GM23248 (cell line): ENCODE measurements around the gene SKI.

Source experiments
- EZH2 ChIP-seq: fragments of 200-600 bp; sonication (generic); IDR thresholded peaks from 2 replicates; pipeline ENCODE4 v1.6.1; 2018; ENCODE audit warnings: antibody characterized with exemption, mild to moderate bottlenecking; ENCODE audit not compliant: insufficient read depth, poor library complexity, severe bottlenecking
- EZH2phosphoT487 ChIP-seq: fragments of 200-600 bp; sonication (generic); IDR thresholded peaks from 2 replicates; pipeline ENCODE4 v1.6.1; 2018; ENCODE audit warnings: antibody characterized with exemption, moderate library complexity, mild to moderate bottlenecking, low read depth; ENCODE audit not compliant: insufficient read depth

DNA sequence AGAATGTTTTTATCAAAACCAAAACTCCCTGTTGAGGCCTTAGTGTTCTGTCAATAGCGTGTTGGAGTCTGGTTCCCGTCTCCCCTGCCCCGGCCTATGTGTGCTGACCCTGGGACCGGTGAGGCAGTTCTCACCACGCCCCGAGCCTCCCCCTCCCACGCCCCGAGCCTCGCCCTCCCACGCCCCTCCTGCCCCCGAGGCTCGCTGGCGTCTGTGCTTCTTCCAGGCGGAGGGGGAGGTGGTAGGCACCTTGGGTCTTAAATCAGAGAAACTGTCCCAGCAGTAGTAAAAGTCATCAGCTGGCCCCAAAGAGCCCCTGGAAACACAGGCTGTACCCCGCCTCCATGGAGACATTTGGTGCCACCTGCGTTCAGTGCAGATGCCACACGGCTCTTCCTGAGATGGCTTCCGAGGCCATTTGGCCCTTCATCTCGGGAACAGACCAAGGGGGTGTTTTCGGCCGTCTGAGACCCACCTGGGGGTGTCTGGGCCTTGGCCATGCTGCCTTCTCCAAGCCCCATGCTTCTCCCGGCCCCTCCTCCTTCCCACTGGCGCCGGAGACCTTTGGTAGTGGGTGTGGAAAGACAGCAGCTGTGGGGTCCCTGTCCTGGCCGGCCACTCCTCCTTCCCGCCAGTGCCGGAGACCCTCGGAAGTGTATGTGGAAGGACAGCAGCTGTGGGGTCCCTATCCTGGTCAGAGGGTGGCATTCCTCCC, 44.7 kb downstream of the SKI start:
- TF ChIP-seq EZH2 (no peak), EZH2phosphoT487 (no peak)
